Lower leg skin (tissue), 3 donors: ENCODE data around the gene COL4A3.

ENCODE experiments used
- POLR2A ChIP-seq, 2 donors: fragments of 450-650 bp; IDR thresholded peaks; one replicate each; pipeline ENCODE4 v1.6.1; 2016 to 2017; ENCODE audit warnings: antibody characterized with exemption in 2 of 2, mild to moderate bottlenecking in 1 of 2, moderate library complexity in 1 of 2
- TF ChIP-seq, protein P1 (sequence below), 3 donors: fragments of 450-650 bp; IDR thresholded peaks; one replicate each; pipeline ENCODE4 v1.5.1; 2016; ENCODE audit warnings: antibody characterized with exemption in 3 of 3, mild to moderate bottlenecking in 3 of 3, moderate library complexity in 2 of 3

DNA sequence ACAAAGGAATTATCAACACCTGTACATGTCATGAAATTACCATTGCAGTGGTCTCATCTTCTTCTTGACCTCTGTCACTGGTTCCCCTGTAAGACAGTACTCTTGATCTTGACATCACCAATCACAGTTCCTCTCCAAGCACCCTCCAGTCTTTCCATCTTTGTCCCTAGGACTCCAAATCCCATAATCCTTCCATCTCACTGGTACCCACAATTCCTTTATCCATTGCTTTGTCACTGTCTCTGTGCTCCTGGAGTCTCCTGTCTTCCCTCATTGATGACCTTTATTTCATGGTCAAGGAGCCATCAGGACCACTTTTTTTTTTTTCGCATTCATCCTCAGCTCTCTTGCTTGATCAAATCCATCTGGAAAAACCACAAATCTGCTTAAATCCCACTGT is 56.7 kb downstream of the COL4A3 start:
- TF ChIP-seq, protein P1, sequence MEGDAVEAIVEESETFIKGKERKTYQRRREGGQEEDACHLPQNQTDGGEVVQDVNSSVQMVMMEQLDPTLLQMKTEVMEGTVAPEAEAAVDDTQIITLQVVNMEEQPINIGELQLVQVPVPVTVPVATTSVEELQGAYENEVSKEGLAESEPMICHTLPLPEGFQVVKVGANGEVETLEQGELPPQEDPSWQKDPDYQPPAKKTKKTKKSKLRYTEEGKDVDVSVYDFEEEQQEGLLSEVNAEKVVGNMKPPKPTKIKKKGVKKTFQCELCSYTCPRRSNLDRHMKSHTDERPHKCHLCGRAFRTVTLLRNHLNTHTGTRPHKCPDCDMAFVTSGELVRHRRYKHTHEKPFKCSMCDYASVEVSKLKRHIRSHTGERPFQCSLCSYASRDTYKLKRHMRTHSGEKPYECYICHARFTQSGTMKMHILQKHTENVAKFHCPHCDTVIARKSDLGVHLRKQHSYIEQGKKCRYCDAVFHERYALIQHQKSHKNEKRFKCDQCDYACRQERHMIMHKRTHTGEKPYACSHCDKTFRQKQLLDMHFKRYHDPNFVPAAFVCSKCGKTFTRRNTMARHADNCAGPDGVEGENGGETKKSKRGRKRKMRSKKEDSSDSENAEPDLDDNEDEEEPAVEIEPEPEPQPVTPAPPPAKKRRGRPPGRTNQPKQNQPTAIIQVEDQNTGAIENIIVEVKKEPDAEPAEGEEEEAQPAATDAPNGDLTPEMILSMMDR (IDR thresholded peaks at IDR 0.05), result no peak
- no peak for TF ChIP-seq POLR2A (IDR thresholded peaks at IDR 0.05)
